HepG2 (cell line): ENCODE data around the gene AGER. TPM values are rescaled to one million over a fixed set of nuclear protein-coding genes. Genes with fewer than 3 reads are reported as not detected.

ENCODE experiments used
- AHR ChIP-seq: IDR thresholded peaks from 2 replicates; pipeline ENCODE4 v1.6.1; 2018; ENCODE audit warnings: missing genetic modification reagents, missing compliant biosample characterization
- CCDC6 ChIP-seq: sonication (generic); formaldehyde crosslinking; IDR thresholded peaks from 2 replicates; pipeline ENCODE4 v1.8.1; 2022; ENCODE audit warnings: mild to moderate bottlenecking, missing genetic modification reagents, moderate library complexity
- ELF4 ChIP-seq: sonication (generic); formaldehyde crosslinking; IDR thresholded peaks from 2 replicates; pipeline ENCODE4 v1.5.0; 2020; ENCODE audit warnings: missing genetic modification reagents, mild to moderate bottlenecking, moderate library complexity, borderline replicate concordance
- GABPB1 ChIP-seq: IDR thresholded peaks from 2 replicates; pipeline ENCODE4 v1.6.1; 2016; ENCODE audit warnings: mild to moderate bottlenecking, missing genetic modification reagents, moderate library complexity, missing compliant biosample characterization
- HHEX ChIP-seq: IDR thresholded peaks from 2 replicates; pipeline ENCODE4 v1.6.1; 2016; ENCODE audit warnings: control low read depth
- KAT2B ChIP-seq: fragments of 150-350 bp; IDR thresholded peaks from 2 replicates; pipeline ENCODE4 v1.6.1; 2014; ENCODE audit warnings: low read depth, low read length, borderline replicate concordance
- NFE2L2 ChIP-seq: fragments of 150-350 bp; IDR thresholded peaks from 2 replicates; pipeline ENCODE4 v1.6.1; 2014; ENCODE audit warnings: low read length
- POGZ ChIP-seq: sonication (generic); formaldehyde crosslinking; IDR thresholded peaks from 2 replicates; pipeline ENCODE4 v1.4.0; 2020; ENCODE audit warnings: mild to moderate bottlenecking, missing genetic modification reagents
- PRMT3 ChIP-seq: sonication (generic); formaldehyde crosslinking; IDR thresholded peaks from 2 replicates; pipeline ENCODE4 v1.8.1; 2022; ENCODE audit warnings: low read depth, mild to moderate bottlenecking, moderate library complexity, missing genetic modification reagents, borderline replicate concordance
- RELA ChIP-seq: sonication (generic); formaldehyde crosslinking; IDR thresholded peaks from 2 replicates; pipeline ENCODE4 v1.4.0; 2020; ENCODE audit warnings: missing genetic modification reagents
- TCF7L2 ChIP-seq: IDR thresholded peaks from 2 replicates; pipeline ENCODE4 v1.6.1; 2011; ENCODE audit warnings: mild to moderate bottlenecking, low read depth, low read length, moderate library complexity
- TFDP1 ChIP-seq: IDR thresholded peaks from 2 replicates; pipeline ENCODE4 v1.6.1; 2016; ENCODE audit warnings: missing compliant biosample characterization, missing genetic modification reagents, borderline replicate concordance
- ZNF274 ChIP-seq: sonication (generic); formaldehyde crosslinking; IDR thresholded peaks from 2 replicates; pipeline ENCODE4 v1.5.1; 2020; ENCODE audit warnings: mild to moderate bottlenecking, missing genetic modification reagents
- ZNF292 ChIP-seq: sonication (generic); formaldehyde crosslinking; IDR thresholded peaks from 2 replicates; pipeline ENCODE4 v1.8.1; 2022; ENCODE audit warnings: mild to moderate bottlenecking, low read depth, missing genetic modification reagents, borderline replicate concordance
- ZSCAN29 ChIP-seq: sonication (generic); formaldehyde crosslinking; conservative IDR thresholded peaks from 2 replicates; pipeline ENCODE4 v1.4.0; 2020; ENCODE audit warnings: mild to moderate bottlenecking, missing genetic modification reagents
- polyA plus RNA-seq, 8 experiments: library from polyadenylated mRNA; depleted of rRNA in 3 of 8; stranded (reverse) in 7 of 8; unstranded in 1 of 8; fragments of >200 nt; fragmentation: Illumina TruSeq in 4 of 8; extraction: Trizol in 4 of 8; gene quantifications; 2 replicates each; pipeline versions ENCODE4 v1.2.1 to v1.2.3, GENCODE V29; 2011 to 2016; ENCODE audit warnings: low read depth in 4 of 8, missing spikeins in 1 of 8, mixed read lengths in 1 of 8; ENCODE audit not compliant: insufficient read depth in 1 of 8
- total RNA-seq, 5 experiments: library from RNA; depleted of rRNA; stranded (reverse); fragments of >200 nt; fragmentation: Illumina TruSeq; extraction: Trizol; gene quantifications; 2 replicates each; pipeline ENCODE4 v1.2.3, GENCODE V29; 2016; ENCODE audit warnings: low read depth in 1 of 5
- TF ChIP-seq, protein P1 (sequence below), 2 experiments: sonication (generic) in 1 of 2; formaldehyde crosslinking in 1 of 2; IDR thresholded peaks; 2 replicates each; pipeline versions ENCODE4 v1.6.1 to v1.9.0; 2014 to 2022; ENCODE audit warnings: antibody characterized with exemption in 1 of 2, borderline replicate concordance in 1 of 2, inconsistent platforms in 1 of 2, low read depth in 1 of 2, missing genetic modification reagents in 1 of 2
- TF ChIP-seq, protein P2 (sequence below): sonication (generic); formaldehyde crosslinking; IDR thresholded peaks from 2 replicates; pipeline ENCODE4 v1.5.0; 2020; ENCODE audit warnings: mild to moderate bottlenecking, missing genetic modification reagents
- TF ChIP-seq, protein P3 (sequence below): IDR thresholded peaks from 2 replicates; pipeline ENCODE4 v1.6.1; 2016

The AGER gene
- total and polyA plus RNA-seq, 2 of the 13 experiments (the other 11 are each of a cell fraction or from before 2014, with no cell fraction given) = 1.9 to 5.1 TPM

DNA sequence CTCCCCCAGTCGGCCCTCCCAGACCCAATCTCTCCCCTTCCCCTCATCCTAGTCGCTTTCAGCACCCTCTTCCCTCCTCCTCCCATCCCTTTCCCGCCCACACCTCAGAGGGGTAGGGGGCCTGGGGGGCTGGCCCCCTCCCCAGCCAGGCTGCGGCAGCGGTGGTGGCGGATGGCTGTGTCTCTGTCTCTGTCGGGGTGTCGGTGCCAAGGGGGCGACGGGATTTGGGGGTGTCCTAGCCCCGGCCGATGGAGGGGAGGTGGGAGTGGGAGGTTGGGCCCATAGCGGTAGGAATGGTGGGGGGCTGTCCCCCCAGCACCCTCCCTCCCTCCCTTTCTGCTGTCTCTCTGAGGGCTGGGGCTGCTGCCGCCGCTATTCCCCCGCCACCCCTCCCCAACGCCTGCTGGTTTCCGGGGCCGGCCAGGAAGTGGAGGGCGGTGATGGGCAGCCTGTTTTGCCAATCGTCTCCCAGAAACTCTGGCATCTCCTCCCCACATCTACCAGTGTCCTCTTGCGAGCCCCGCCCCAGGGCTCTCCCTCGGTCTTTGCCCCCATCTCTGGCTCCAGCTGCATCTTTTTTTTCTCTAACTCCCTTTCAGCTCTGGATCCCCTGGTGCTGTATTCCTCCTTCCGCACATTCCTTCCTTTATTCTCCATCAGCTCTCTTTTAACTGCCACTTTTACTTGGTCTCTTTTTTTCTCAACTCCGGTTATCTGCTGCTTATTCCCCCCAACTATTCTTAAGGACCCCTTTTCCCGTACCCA is 8.2 kb downstream of the AGER start, which contains the start of gene AGPAT1 (continued):
- TF ChIP-seq HHEX (CRISPR knock-in tag) (no peak), RELA (CRISPR knock-in tag) (no peak), GABPB1 (peak; percentile 94), PRMT3 (CRISPR knock-in tag) (no peak), ZNF274 (CRISPR knock-in tag) (peak; percentile 79), POGZ (CRISPR knock-in tag) (peak; percentile 58; the same call in 1 of the 2 replicates), ELF4 (no peak), CCDC6 (no peak), AHR (no peak; the same call in 1 of the 2 replicates), ZSCAN29 (CRISPR knock-in tag) (no peak), TCF7L2 (no peak), TFDP1 (0 out of 2 replicates have a peak, but pooled peaks have one; percentile 28), NFE2L2 (no peak), ZNF292 (CRISPR knock-in tag) (0 out of 2 replicates have a peak, but pooled peaks have one; percentile 12), KAT2B (no peak)
- TF ChIP-seq, protein P1, sequence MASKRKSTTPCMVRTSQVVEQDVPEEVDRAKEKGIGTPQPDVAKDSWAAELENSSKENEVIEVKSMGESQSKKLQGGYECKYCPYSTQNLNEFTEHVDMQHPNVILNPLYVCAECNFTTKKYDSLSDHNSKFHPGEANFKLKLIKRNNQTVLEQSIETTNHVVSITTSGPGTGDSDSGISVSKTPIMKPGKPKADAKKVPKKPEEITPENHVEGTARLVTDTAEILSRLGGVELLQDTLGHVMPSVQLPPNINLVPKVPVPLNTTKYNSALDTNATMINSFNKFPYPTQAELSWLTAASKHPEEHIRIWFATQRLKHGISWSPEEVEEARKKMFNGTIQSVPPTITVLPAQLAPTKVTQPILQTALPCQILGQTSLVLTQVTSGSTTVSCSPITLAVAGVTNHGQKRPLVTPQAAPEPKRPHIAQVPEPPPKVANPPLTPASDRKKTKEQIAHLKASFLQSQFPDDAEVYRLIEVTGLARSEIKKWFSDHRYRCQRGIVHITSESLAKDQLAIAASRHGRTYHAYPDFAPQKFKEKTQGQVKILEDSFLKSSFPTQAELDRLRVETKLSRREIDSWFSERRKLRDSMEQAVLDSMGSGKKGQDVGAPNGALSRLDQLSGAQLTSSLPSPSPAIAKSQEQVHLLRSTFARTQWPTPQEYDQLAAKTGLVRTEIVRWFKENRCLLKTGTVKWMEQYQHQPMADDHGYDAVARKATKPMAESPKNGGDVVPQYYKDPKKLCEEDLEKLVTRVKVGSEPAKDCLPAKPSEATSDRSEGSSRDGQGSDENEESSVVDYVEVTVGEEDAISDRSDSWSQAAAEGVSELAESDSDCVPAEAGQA (IDR thresholded peaks at IDR 0.05; ENCODE audit: low read depth) = no peak
- TF ChIP-seq, protein P1 (CRISPR knock-in tag; IDR thresholded peaks at IDR 0.05; ENCODE audit: borderline replicate concordance) = no peak
- TF ChIP-seq, protein P2, sequence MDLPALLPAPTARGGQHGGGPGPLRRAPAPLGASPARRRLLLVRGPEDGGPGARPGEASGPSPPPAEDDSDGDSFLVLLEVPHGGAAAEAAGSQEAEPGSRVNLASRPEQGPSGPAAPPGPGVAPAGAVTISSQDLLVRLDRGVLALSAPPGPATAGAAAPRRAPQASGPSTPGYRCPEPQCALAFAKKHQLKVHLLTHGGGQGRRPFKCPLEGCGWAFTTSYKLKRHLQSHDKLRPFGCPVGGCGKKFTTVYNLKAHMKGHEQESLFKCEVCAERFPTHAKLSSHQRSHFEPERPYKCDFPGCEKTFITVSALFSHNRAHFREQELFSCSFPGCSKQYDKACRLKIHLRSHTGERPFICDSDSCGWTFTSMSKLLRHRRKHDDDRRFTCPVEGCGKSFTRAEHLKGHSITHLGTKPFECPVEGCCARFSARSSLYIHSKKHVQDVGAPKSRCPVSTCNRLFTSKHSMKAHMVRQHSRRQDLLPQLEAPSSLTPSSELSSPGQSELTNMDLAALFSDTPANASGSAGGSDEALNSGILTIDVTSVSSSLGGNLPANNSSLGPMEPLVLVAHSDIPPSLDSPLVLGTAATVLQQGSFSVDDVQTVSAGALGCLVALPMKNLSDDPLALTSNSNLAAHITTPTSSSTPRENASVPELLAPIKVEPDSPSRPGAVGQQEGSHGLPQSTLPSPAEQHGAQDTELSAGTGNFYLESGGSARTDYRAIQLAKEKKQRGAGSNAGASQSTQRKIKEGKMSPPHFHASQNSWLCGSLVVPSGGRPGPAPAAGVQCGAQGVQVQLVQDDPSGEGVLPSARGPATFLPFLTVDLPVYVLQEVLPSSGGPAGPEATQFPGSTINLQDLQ (CRISPR knock-in tag) = no peak
- TF ChIP-seq, protein P3, sequence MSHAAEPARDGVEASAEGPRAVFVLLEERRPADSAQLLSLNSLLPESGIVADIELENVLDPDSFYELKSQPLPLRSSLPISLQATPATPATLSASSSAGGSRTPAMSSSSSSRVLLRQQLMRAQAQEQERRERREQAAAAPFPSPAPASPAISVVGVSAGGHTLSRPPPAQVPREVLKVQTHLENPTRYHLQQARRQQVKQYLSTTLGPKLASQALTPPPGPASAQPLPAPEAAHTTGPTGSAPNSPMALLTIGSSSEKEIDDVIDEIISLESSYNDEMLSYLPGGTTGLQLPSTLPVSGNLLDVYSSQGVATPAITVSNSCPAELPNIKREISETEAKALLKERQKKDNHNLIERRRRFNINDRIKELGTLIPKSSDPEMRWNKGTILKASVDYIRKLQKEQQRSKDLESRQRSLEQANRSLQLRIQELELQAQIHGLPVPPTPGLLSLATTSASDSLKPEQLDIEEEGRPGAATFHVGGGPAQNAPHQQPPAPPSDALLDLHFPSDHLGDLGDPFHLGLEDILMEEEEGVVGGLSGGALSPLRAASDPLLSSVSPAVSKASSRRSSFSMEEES (CRISPR knock-in tag) = no peak
